H9 (cell line): ENCODE results near the gene LMTK2. TPM values are rescaled to one million over a fixed set of nuclear protein-coding genes. Genes with fewer than 3 reads are reported as not detected.

Experiments
- DNase-seq: peaks from one replicate; pipeline ENCODE4 v3.0.0-alpha.2; 2017
- H2AFZ ChIP-seq: one replicate; pipeline ENCODE4 v1.6.1; 2013; ENCODE audit warnings: mild to moderate bottlenecking, low read length, control low read depth, moderate library complexity
- H2AK5ac ChIP-seq: 2 replicates; pipeline ENCODE4 v1.6.1; 2013; ENCODE audit warnings: low read length, control low read depth, mixed read lengths; ENCODE audit not compliant: insufficient read length
- H2BK120ac ChIP-seq: one replicate; pipeline ENCODE4 v1.6.1; 2013; ENCODE audit warnings: low read depth, mild to moderate bottlenecking, low read length, control low read depth, inconsistent platforms; ENCODE audit not compliant: poor library complexity, severe bottlenecking
- H2BK12ac ChIP-seq: 2 replicates; pipeline ENCODE4 v1.6.1; 2013; ENCODE audit warnings: low read length, control low read depth, mixed read lengths, low read depth; ENCODE audit not compliant: insufficient read length
- H2BK15ac ChIP-seq: 2 replicates; pipeline ENCODE4 v1.6.1; 2013; ENCODE audit warnings: low read depth, low read length, control low read depth
- H2BK20ac ChIP-seq: one replicate; pipeline ENCODE4 v1.6.1; 2013; ENCODE audit warnings: low read depth, mild to moderate bottlenecking, low read length, control low read depth, inconsistent platforms; ENCODE audit not compliant: poor library complexity, severe bottlenecking
- H2BK5ac ChIP-seq: 2 replicates; pipeline ENCODE4 v1.6.1; 2013; ENCODE audit warnings: low read length, control low read depth, mixed read lengths; ENCODE audit not compliant: insufficient read length
- H3K14ac ChIP-seq: 2 replicates; pipeline ENCODE4 v1.6.1; 2013; ENCODE audit warnings: low read length, control low read depth; ENCODE audit not compliant: insufficient read depth
- H3K18ac ChIP-seq: 2 replicates; pipeline ENCODE4 v1.6.1; 2013; ENCODE audit warnings: low read depth, mild to moderate bottlenecking, mixed read lengths, low read length, control low read depth; ENCODE audit not compliant: insufficient read length
- H3K23ac ChIP-seq: 2 replicates; pipeline ENCODE4 v1.6.1; 2013; ENCODE audit warnings: low read length, control low read depth, mixed read lengths, low read depth; ENCODE audit not compliant: insufficient read length
- H3K23me2 ChIP-seq: 2 replicates; pipeline ENCODE4 v1.6.1; 2013; ENCODE audit warnings: low read depth, mild to moderate bottlenecking, mixed read lengths, low read length, control low read depth; ENCODE audit not compliant: insufficient read length, poor library complexity, severe bottlenecking
- H3K27ac ChIP-seq: 2 replicates; pipeline ENCODE4 v1.5.1; 2013; ENCODE audit warnings: low read length, control low read depth, mixed read lengths, low read depth; ENCODE audit not compliant: insufficient read length
- H3K27me3 ChIP-seq: 2 replicates; pipeline ENCODE4 v1.6.1; 2013; ENCODE audit warnings: low read length, control low read depth, inconsistent platforms; ENCODE audit not compliant: insufficient read depth
- H3K4ac ChIP-seq: 2 replicates; pipeline ENCODE4 v1.6.1; 2013; ENCODE audit warnings: low read depth, mild to moderate bottlenecking, control low read depth, inconsistent platforms, low read length, moderate library complexity
- H3K4me1 ChIP-seq: 2 replicates; pipeline ENCODE4 v1.6.1; 2013; ENCODE audit warnings: low read length, control low read depth, inconsistent platforms; ENCODE audit not compliant: insufficient read depth
- H3K4me2 ChIP-seq: 2 replicates; pipeline ENCODE4 v1.6.1; 2013; ENCODE audit warnings: low read length, control low read depth, mixed read lengths; ENCODE audit not compliant: insufficient read length, insufficient read depth
- H3K56ac ChIP-seq: 2 replicates; pipeline ENCODE4 v1.6.1; 2013; ENCODE audit warnings: low read depth, mild to moderate bottlenecking, mixed read lengths, low read length, control low read depth; ENCODE audit not compliant: insufficient read length
- H3K79me1 ChIP-seq: 2 replicates; pipeline ENCODE4 v1.6.1; 2013; ENCODE audit warnings: low read depth, mild to moderate bottlenecking, moderate library complexity, low read length, control low read depth, inconsistent platforms; ENCODE audit not compliant: insufficient read depth, poor library complexity, severe bottlenecking
- H3K79me2 ChIP-seq: 2 replicates; pipeline ENCODE4 v1.6.1; 2013; ENCODE audit warnings: low read length, control low read depth, inconsistent platforms; ENCODE audit not compliant: insufficient read depth
- H3K9ac ChIP-seq: 2 replicates; pipeline ENCODE4 v1.6.1; 2013; ENCODE audit warnings: low read length, control low read depth, mixed read lengths; ENCODE audit not compliant: insufficient read length; ENCODE audit errors: extremely low read depth
- H3K9me3 ChIP-seq: one replicate; pipeline ENCODE4 v1.6.1; 2013; ENCODE audit warnings: low read depth, low read length, inconsistent platforms; ENCODE audit not compliant: control insufficient read depth
- H3T11ph ChIP-seq: one replicate; pipeline ENCODE4 v1.6.1; 2013; ENCODE audit warnings: mild to moderate bottlenecking, low read length, control low read depth, inconsistent platforms
- H4K20me1 ChIP-seq: one replicate; pipeline ENCODE4 v1.6.1; 2013; ENCODE audit not compliant: control insufficient read depth, insufficient read length, insufficient read depth
- H4K5ac ChIP-seq: 2 replicates; pipeline ENCODE4 v1.6.1; 2013; ENCODE audit warnings: low read depth, mild to moderate bottlenecking, mixed read lengths, low read length, control low read depth; ENCODE audit not compliant: insufficient read length
- H4K8ac ChIP-seq: replicated peaks from 2 replicates; pipeline ENCODE4 v1.6.1; 2013; ENCODE audit warnings: low read length, control low read depth, mixed read lengths, low read depth; ENCODE audit not compliant: insufficient read length
- H4K91ac ChIP-seq: 2 replicates; pipeline ENCODE4 v1.6.1; 2013; ENCODE audit warnings: low read depth, mild to moderate bottlenecking, moderate library complexity, mixed read lengths, low read length, control low read depth; ENCODE audit not compliant: insufficient read length
- H3K27ac Mint-ChIP-seq, 3 experiments: 2 replicates in 2 of 3; 3 replicates in 1 of 3; pipeline ENCODE4 v1.8.0; 2020 to 2021; ENCODE audit warnings: mixed read lengths in 3 of 3, mild to moderate bottlenecking in 1 of 3, moderate library complexity in 1 of 3
- H3K27me3 Mint-ChIP-seq: 2 replicates; pipeline ENCODE4 v1.8.0; 2021; ENCODE audit warnings: low read depth, mild to moderate bottlenecking, moderate library complexity, mixed read lengths
- H3K36me3 Mint-ChIP-seq, 3 experiments: 2 replicates in 2 of 3; 3 replicates in 1 of 3; pipeline ENCODE4 v1.8.0; 2020 to 2021; ENCODE audit warnings: low read depth in 3 of 3, mixed read lengths in 3 of 3; ENCODE audit not compliant: insufficient read depth in 1 of 3
- H3K4me1 Mint-ChIP-seq, 2 experiments: 2 replicates each; pipeline ENCODE4 v1.8.0; 2020; ENCODE audit warnings: mixed read lengths in 2 of 2
- H3K4me3 Mint-ChIP-seq, 2 experiments: 2 replicates in 1 of 2; 3 replicates in 1 of 2; pipeline ENCODE4 v1.8.0; 2020 to 2021; ENCODE audit warnings: mild to moderate bottlenecking in 2 of 2, mixed read lengths in 2 of 2, moderate library complexity in 1 of 2
- H3K9me3 Mint-ChIP-seq, 2 experiments: 2 replicates in 1 of 2; 3 replicates in 1 of 2; pipeline ENCODE4 v1.8.0; 2020; ENCODE audit warnings: mild to moderate bottlenecking in 2 of 2, mixed read lengths in 2 of 2, moderate library complexity in 1 of 2
- CTCF ChIP-seq: fragments of 200-600 bp; sonication (generic); conservative IDR thresholded peaks from 3 replicates; pipeline ENCODE4 v1.8.0; 2021; ENCODE audit warnings: antibody characterized with exemption, mild to moderate bottlenecking
- WGBS: extraction: QIAGEN DNeasy Blood & Tissue Kit; methylation state at CpG from one replicate; pipeline ENCODE4 v1.1.7; 2013; ENCODE audit warnings: missing lambda C conversion rate, low lambda C conversion rate, mixed read lengths; ENCODE audit not compliant: insufficient read length; ENCODE audit errors: extremely low coverage; 5-methylcytosine and 5-hydroxymethylcytosine counted together
- total RNA-seq: library from RNA; stranded (reverse); gene quantifications from 2 replicates; pipeline ENCODE4 v1.2.1, GENCODE V29; 2021

The LMTK2 gene
- total RNA-seq, 1 experiment from 2014 or later: 24.9 TPM

GRCh38 chr7:98238076-98238475, 131.4 kb downstream of the LMTK2 start:
- Histone ChIP-seq H2AK5ac (no peak overlapping the region), H4K20me1 (no peaks in the 10 kb centered on the region), H2AFZ (no peak overlapping the region), H2BK120ac (no peak overlapping the region), H3K4ac (no peak overlapping the region), H3K14ac (no peak overlapping the region), H2BK12ac (no peak overlapping the region), H2BK15ac (no peak overlapping the region), H3T11ph (no peak overlapping the region), H3K27ac (no peak overlapping the region), H2BK20ac (no peak overlapping the region), H3K18ac (no peak overlapping the region), H3K56ac (no peak overlapping the region), H3K27me3 (no peaks in the 10 kb centered on the region), H3K79me2 (no peaks in the 10 kb centered on the region), H3K9ac (no peak overlapping the region), H3K4me1 (no peaks in the 10 kb centered on the region), H3K23ac (no peak overlapping the region), H3K23me2 (peaks cover 2% of the 10 kb centered on the region), H4K8ac (no peak overlapping the region), H4K91ac (no peak overlapping the region), H4K5ac (no peak overlapping the region), H3K79me1 (no peaks in the 10 kb centered on the region), H3K9me3 (no peaks in the 10 kb centered on the region), H3K4me2 (no peak overlapping the region), H2BK5ac (no peak overlapping the region)
- no peaks in the 10 kb centered on the region for H3K9me3 Mint-ChIP-seq
- H3K36me3 Mint-ChIP-seq: peaks cover 0 to 3% (median 2%) of the 10 kb centered on the region in 3 experiments; a peak in 1 of 7 replicates
- no CpG with 5 or more reads among the region's 4 CpGs for WGBS
- TF ChIP-seq CTCF: no peak
- DNase-seq: no peak
- H3K4me3 Mint-ChIP-seq: no peak overlapping the region
- H3K4me1 Mint-ChIP-seq: peaks cover 0 to 13% of the 10 kb centered on the region in 2 experiments; a peak in 3 of 4 replicates
- no peak overlapping the region for H3K27ac Mint-ChIP-seq
- no peaks in the 10 kb centered on the region for H3K27me3 Mint-ChIP-seq
